ENCODE measurements around the gene BCL6. TPM values are rescaled to one million over a fixed set of nuclear protein-coding genes. Genes with fewer than 3 reads are reported as not detected.
A peak's percentile ranks its signal among the peaks of the same experiment; 100 is the strongest.

The BCL6 gene
- total RNA-seq, 1 donor from 2014 or later = 7.8 TPM

DNA sequence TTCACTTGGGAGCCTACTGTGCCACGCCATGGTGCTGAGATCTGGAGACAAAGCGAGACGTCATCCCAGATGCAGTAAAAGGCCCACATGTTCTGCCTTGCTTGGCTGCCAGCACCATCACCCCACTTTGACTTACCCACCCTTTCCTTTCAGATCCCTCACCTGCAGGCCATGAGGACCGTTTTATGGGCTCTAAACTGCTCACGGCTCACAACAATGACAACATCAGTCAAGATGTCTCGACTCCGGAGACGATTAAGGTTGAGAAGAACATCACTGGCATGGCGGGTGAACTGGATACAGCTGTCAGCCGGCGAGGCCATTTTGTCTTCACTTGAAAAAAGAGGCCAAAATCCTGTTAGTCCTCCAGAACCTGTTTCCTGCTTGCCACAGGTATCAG, 11.9 kb downstream of the BCL6 start:
- no peak overlapping the region for H3K27ac ChIP-seq (ENCODE audit: low read depth, low read length)
- peaks cover 41 to 60% (median 58%) of the 10 kb centered on the region in 3 donors for H3K36me3 ChIP-seq (ENCODE audit: control insufficient read depth in 3 of 3, insufficient read depth in 3 of 3, low read length in 3 of 3)
- H3K4me1 ChIP-seq (ENCODE audit: control insufficient read depth in 3 of 3, insufficient read depth in 3 of 3, low read length in 3 of 3) = peaks cover 39 to 69% (median 67%) of the 10 kb centered on the region in 3 donors
- no peaks in the 10 kb centered on the region for H3K9me3 ChIP-seq (ENCODE audit: control insufficient read depth in 3 of 3, low read length in 3 of 3)
- H3K9ac ChIP-seq (ENCODE audit: low read depth in 1 of 3, low read length in 3 of 3) = no peak overlapping the region
- no peaks in the 10 kb centered on the region for H3K27me3 ChIP-seq (ENCODE audit: control insufficient read depth in 3 of 3, insufficient read depth in 3 of 3, low read length in 3 of 3)
- no peak overlapping the region for H3K4me3 ChIP-seq (ENCODE audit: low read length in 3 of 3)

DNA sequence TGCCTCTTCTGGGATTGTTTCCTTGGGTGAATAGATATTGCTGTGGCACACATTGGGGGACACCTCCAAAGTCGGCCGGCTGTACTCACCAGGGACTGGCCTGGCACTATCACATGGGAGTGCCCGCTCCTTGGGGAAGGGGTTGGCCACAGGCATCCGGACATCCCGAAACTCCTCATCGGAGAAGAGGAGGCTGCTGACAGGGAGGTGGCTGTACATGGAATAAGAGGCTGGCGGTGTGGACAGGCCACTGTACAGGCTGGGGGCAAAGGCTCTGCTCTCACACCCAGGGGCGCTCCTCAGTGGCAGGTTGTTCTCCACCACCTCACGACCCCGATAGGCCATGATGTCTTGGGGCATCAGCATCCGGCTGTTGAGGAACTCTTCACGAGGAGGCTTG, 15.7 kb downstream of the BCL6 start:
- Histone ChIP-seq H3K4me3 (ENCODE audit: low read length in 3 of 3) (no peak overlapping the region), H3K27ac (ENCODE audit: low read depth, low read length) (no peak overlapping the region), H3K9me3 (ENCODE audit: control insufficient read depth in 3 of 3, low read length in 3 of 3) (no peaks in the 10 kb centered on the region), H3K4me1 (ENCODE audit: control insufficient read depth in 3 of 3, insufficient read depth in 3 of 3, low read length in 3 of 3) (peaks cover 9 to 43% (median 42%) of the 10 kb centered on the region in 3 donors), H3K27me3 (ENCODE audit: control insufficient read depth in 3 of 3, insufficient read depth in 3 of 3, low read length in 3 of 3) (no peaks in the 10 kb centered on the region), H3K9ac (ENCODE audit: low read depth in 1 of 3, low read length in 3 of 3) (peak overlapping the region in 1 of 3 donors; percentile 58), H3K36me3 (ENCODE audit: control insufficient read depth in 3 of 3, insufficient read depth in 3 of 3, low read length in 3 of 3) (peaks cover 78 to 95% (median 93%) of the 10 kb centered on the region in 3 donors)

- H3K27ac ChIP-seq (ENCODE audit: low read depth, low read length) = peak overlapping the region; percentile 19
- H3K4me1 ChIP-seq (ENCODE audit: control insufficient read depth in 3 of 3, insufficient read depth in 3 of 3, low read length in 3 of 3) = peaks cover 9 to 39% (median 37%) of the 10 kb centered on the region in 3 donors
- peaks cover 80 to 96% (median 94%) of the 10 kb centered on the region in 3 donors for H3K36me3 ChIP-seq (ENCODE audit: control insufficient read depth in 3 of 3, insufficient read depth in 3 of 3, low read length in 3 of 3)
- H3K9me3 ChIP-seq (ENCODE audit: control insufficient read depth in 3 of 3, low read length in 3 of 3) = no peaks in the 10 kb centered on the region
- no peak overlapping the region for H3K4me3 ChIP-seq (ENCODE audit: low read length in 3 of 3)
- H3K9ac ChIP-seq (ENCODE audit: low read depth in 1 of 3, low read length in 3 of 3) = peak overlapping the region in 1 of 3 donors; percentile 58
- no peaks in the 10 kb centered on the region for H3K27me3 ChIP-seq (ENCODE audit: control insufficient read depth in 3 of 3, insufficient read depth in 3 of 3, low read length in 3 of 3)
Observed at GRCh38 chr3:187728940-187729583, 16.2 kb downstream of the BCL6 start.

DNA sequence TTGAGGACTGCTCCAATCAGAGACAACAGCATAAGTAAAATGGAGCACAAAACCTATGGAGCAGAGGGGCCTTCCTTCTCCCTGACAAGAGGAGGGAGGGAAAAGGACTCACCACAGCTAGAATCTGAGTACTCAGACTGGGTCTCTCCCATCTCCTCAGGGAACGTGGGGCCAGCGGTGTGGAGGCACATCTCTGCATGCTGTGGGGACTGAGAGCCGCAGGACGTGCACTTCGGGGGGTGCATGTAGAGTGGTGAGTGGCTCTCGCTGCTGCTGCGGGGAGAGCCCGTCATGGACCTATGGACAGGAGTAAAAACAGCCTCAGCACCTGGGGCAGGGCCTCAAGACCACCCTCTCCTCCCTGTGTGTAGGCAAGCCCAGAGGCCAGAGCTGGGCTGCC, 17.0 kb downstream of the BCL6 start:
- Histone ChIP-seq H3K36me3 (ENCODE audit: control insufficient read depth in 3 of 3, insufficient read depth in 3 of 3, low read length in 3 of 3) (peaks cover 75 to 99% (median 99%) of the 10 kb centered on the region in 3 donors), H3K9ac (ENCODE audit: low read depth in 1 of 3, low read length in 3 of 3) (peak overlapping the region in 2 of 3 donors; percentile 3 to 16), H3K4me3 (ENCODE audit: low read length in 3 of 3) (no peak overlapping the region), H3K9me3 (ENCODE audit: control insufficient read depth in 3 of 3, low read length in 3 of 3) (no peaks in the 10 kb centered on the region), H3K27me3 (ENCODE audit: control insufficient read depth in 3 of 3, insufficient read depth in 3 of 3, low read length in 3 of 3) (no peaks in the 10 kb centered on the region), H3K4me1 (ENCODE audit: control insufficient read depth in 3 of 3, insufficient read depth in 3 of 3, low read length in 3 of 3) (peaks cover 4 to 35% (median 33%) of the 10 kb centered on the region in 3 donors), H3K27ac (ENCODE audit: low read depth, low read length) (peak overlapping the region; percentile 19)

DNA sequence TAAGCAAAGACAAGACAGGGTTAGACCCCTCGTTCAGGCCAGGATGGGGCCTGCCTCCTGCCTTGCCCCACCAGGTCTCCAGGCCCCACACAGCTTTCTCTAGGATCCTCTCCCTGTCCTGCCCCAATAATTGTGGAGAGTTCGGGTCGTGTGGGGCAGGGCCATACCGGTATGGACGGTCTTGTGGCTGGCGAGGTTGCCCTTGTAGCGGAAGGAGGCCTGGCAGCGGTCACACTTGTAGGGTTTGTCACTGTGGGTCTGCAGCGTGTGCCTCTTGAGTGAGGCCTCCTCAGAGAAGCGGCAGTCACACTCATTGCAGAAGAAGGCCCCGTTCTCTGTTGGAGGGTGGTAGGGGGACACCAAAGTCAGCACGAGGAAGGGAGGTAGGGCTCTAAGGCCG, 18.7 kb downstream of the BCL6 start:
- Histone ChIP-seq H3K27me3 (ENCODE audit: control insufficient read depth in 3 of 3, insufficient read depth in 3 of 3, low read length in 3 of 3) (no peaks in the 10 kb centered on the region), H3K4me1 (ENCODE audit: control insufficient read depth in 3 of 3, insufficient read depth in 3 of 3, low read length in 3 of 3) (peaks cover 3 to 33% (median 23%) of the 10 kb centered on the region in 3 donors), H3K27ac (ENCODE audit: low read depth, low read length) (peak overlapping the region; percentile 23), H3K4me3 (ENCODE audit: low read length in 3 of 3) (no peak overlapping the region), H3K9ac (ENCODE audit: low read depth in 1 of 3, low read length in 3 of 3) (peak overlapping the region in 1 of 3 donors; percentile 46), H3K36me3 (ENCODE audit: control insufficient read depth in 3 of 3, insufficient read depth in 3 of 3, low read length in 3 of 3) (peaks cover 79 to 94% (median 94%) of the 10 kb centered on the region in 3 donors), H3K9me3 (ENCODE audit: control insufficient read depth in 3 of 3, low read length in 3 of 3) (no peaks in the 10 kb centered on the region)

DNA sequence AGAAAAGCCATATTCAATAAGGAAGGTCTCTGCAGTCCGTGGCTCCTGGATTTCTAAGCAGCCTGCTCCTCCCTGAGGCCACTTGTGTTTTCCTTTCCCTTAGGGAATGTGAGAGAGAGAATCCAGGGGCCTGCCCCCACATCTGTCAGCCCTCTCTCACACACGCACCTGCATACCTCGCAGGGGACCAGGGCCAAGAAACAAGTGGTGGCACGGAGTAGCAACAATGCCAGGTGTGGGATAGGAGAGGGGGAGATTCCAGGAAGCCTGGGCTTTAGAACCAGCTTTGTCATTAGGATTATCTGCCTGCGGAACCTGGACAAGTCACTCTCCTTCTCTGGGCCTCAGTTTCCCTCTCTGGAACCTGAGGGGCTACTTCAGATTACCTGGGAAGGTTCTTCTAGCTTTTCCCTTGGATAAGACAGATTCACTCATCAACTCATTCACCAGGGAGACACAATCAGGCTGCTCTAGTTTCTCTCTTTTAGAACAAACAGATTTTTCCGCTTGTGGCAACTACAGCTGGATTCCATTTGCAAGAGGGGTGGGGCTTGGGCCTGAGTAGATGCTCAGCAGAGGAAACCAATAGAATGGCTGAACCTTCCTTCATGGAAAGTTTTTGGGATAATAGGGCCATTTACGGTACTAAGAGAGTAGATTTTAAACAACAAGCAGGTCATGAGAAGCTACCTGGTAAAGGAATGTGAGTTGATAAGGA, 19.5 kb downstream of the BCL6 start:
- peaks cover 77 to 94% (median 93%) of the 10 kb centered on the region in 3 donors for H3K36me3 ChIP-seq (ENCODE audit: control insufficient read depth in 3 of 3, insufficient read depth in 3 of 3, low read length in 3 of 3)
- H3K27ac ChIP-seq (ENCODE audit: low read depth, low read length) = peak overlapping the region; percentile 23
- H3K4me1 ChIP-seq (ENCODE audit: control insufficient read depth in 3 of 3, insufficient read depth in 3 of 3, low read length in 3 of 3) = peaks cover 3 to 35% (median 22%) of the 10 kb centered on the region in 3 donors

DNA sequence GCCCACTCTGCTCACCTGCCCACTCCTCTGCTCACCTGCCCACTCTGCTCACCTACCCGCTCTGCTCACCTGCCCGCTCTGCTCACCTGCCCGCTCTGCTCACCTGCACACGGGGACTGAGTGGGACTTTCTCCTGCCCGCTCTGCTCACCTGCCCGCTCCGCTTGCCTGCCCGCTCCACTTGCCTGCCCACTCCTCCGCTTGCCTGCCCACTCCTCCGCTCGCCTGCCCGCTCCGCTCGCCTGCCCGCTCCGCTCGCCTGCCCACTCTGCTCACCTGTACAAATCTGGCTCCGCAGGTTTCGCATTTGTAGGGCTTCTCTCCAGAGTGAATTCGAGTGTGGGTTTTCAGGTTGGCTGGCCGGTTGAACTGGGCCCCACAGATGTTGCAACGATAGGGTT, 20.0 kb downstream of the BCL6 start:
- Histone ChIP-seq H3K27me3 (ENCODE audit: control insufficient read depth in 3 of 3, insufficient read depth in 3 of 3, low read length in 3 of 3) (no peaks in the 10 kb centered on the region), H3K36me3 (ENCODE audit: control insufficient read depth in 3 of 3, insufficient read depth in 3 of 3, low read length in 3 of 3) (peaks cover 71 to 92% (median 91%) of the 10 kb centered on the region in 3 donors), H3K4me3 (ENCODE audit: low read length in 3 of 3) (no peak overlapping the region), H3K4me1 (ENCODE audit: control insufficient read depth in 3 of 3, insufficient read depth in 3 of 3, low read length in 3 of 3) (peaks cover 7 to 36% (median 22%) of the 10 kb centered on the region in 3 donors), H3K9ac (ENCODE audit: low read depth in 1 of 3, low read length in 3 of 3) (no peak overlapping the region), H3K9me3 (ENCODE audit: control insufficient read depth in 3 of 3, low read length in 3 of 3) (no peaks in the 10 kb centered on the region), H3K27ac (ENCODE audit: low read depth, low read length) (no peak overlapping the region)

More for the DNA sequence above, 19.5 kb downstream of the BCL6 start:
- no peak overlapping the region for H3K9ac ChIP-seq (ENCODE audit: low read depth in 1 of 3, low read length in 3 of 3)
- H3K4me3 ChIP-seq (ENCODE audit: low read length in 3 of 3) = no peak overlapping the region
- H3K9me3 ChIP-seq (ENCODE audit: control insufficient read depth in 3 of 3, low read length in 3 of 3) = no peaks in the 10 kb centered on the region
- H3K27me3 ChIP-seq (ENCODE audit: control insufficient read depth in 3 of 3, insufficient read depth in 3 of 3, low read length in 3 of 3) = no peaks in the 10 kb centered on the region

- H3K9me3 ChIP-seq (ENCODE audit: control insufficient read depth in 3 of 3, low read length in 3 of 3) = no peaks in the 10 kb centered on the region
- H3K9ac ChIP-seq (ENCODE audit: low read depth in 1 of 3, low read length in 3 of 3) = no peak overlapping the region
- no peak overlapping the region for H3K4me3 ChIP-seq (ENCODE audit: low read length in 3 of 3)
- H3K27me3 ChIP-seq (ENCODE audit: control insufficient read depth in 3 of 3, insufficient read depth in 3 of 3, low read length in 3 of 3) = no peaks in the 10 kb centered on the region
- H3K4me1 ChIP-seq (ENCODE audit: control insufficient read depth in 3 of 3, insufficient read depth in 3 of 3, low read length in 3 of 3) = peaks cover 14 to 25% (median 16%) of the 10 kb centered on the region in 3 donors
- no peak overlapping the region for H3K27ac ChIP-seq (ENCODE audit: low read depth, low read length)
- H3K36me3 ChIP-seq (ENCODE audit: control insufficient read depth in 3 of 3, insufficient read depth in 3 of 3, low read length in 3 of 3) = peaks cover 43 to 62% (median 61%) of the 10 kb centered on the region in 3 donors
Observed at GRCh38 chr3:187722206-187722612, 23.1 kb downstream of the BCL6 start.

- Histone ChIP-seq H3K4me1 (ENCODE audit: control insufficient read depth in 3 of 3, insufficient read depth in 3 of 3, low read length in 3 of 3) (peaks cover 14 to 21% (median 16%) of the 10 kb centered on the region in 3 donors), H3K9me3 (ENCODE audit: control insufficient read depth in 3 of 3, low read length in 3 of 3) (no peaks in the 10 kb centered on the region), H3K27me3 (ENCODE audit: control insufficient read depth in 3 of 3, insufficient read depth in 3 of 3, low read length in 3 of 3) (no peaks in the 10 kb centered on the region), H3K36me3 (ENCODE audit: control insufficient read depth in 3 of 3, insufficient read depth in 3 of 3, low read length in 3 of 3) (peaks cover 31 to 50% (median 49%) of the 10 kb centered on the region in 3 donors), H3K27ac (ENCODE audit: low read depth, low read length) (no peak overlapping the region), H3K9ac (ENCODE audit: low read depth in 1 of 3, low read length in 3 of 3) (no peak overlapping the region), H3K4me3 (ENCODE audit: low read length in 3 of 3) (no peak overlapping the region)
Observed at GRCh38 chr3:187721055-187721454, 24.2 kb downstream of the BCL6 start.

- Histone ChIP-seq H3K36me3 (ENCODE audit: control insufficient read depth in 3 of 3, insufficient read depth in 3 of 3, low read length in 3 of 3) (peaks cover 24 to 43% (median 42%) of the 10 kb centered on the region in 3 donors), H3K9ac (ENCODE audit: low read depth in 1 of 3, low read length in 3 of 3) (peak overlapping the region in 2 of 3 donors; percentile 21 to 65), H3K27me3 (ENCODE audit: control insufficient read depth in 3 of 3, insufficient read depth in 3 of 3, low read length in 3 of 3) (no peaks in the 10 kb centered on the region), H3K4me1 (ENCODE audit: control insufficient read depth in 3 of 3, insufficient read depth in 3 of 3, low read length in 3 of 3) (peaks cover 14 to 21% (median 16%) of the 10 kb centered on the region in 3 donors), H3K9me3 (ENCODE audit: control insufficient read depth in 3 of 3, low read length in 3 of 3) (no peaks in the 10 kb centered on the region), H3K27ac (ENCODE audit: low read depth, low read length) (peak overlapping the region; percentile 68), H3K4me3 (ENCODE audit: low read length in 3 of 3) (no peak overlapping the region)
Observed at GRCh38 chr3:187720337-187720670, 25.0 kb downstream of the BCL6 start.

All from skeletal muscle tissue (tissue), 4 donors.